Mesenchymal stem cell (in vitro differentiated cells and primary cell): ENCODE measurements around the gene HDAC4. TPM values are rescaled to one million over a fixed set of nuclear protein-coding genes. Genes with fewer than 3 reads are reported as not detected.

Experiments
- DNase-seq: peaks from one replicate; pipeline ENCODE4 v3.0.0-alpha.2; 2013
- H2AFZ ChIP-seq: one replicate; pipeline ENCODE4 v1.6.1; 2013; ENCODE audit warnings: low read depth, mild to moderate bottlenecking, control low read depth, inconsistent platforms, low read length, moderate library complexity
- H2AK5ac ChIP-seq: 2 replicates; pipeline ENCODE4 v1.6.1; 2013; ENCODE audit warnings: low read length, moderate library complexity, mild to moderate bottlenecking, inconsistent platforms; ENCODE audit not compliant: severe bottlenecking
- H2BK120ac ChIP-seq: one replicate; pipeline ENCODE4 v1.6.1; 2013; ENCODE audit warnings: low read depth, mild to moderate bottlenecking, inconsistent platforms, low read length, moderate library complexity
- H2BK12ac ChIP-seq, 2 experiments: one replicate each; pipeline ENCODE4 v1.6.1; 2013; ENCODE audit warnings: inconsistent platforms in 2 of 2, low read length in 2 of 2, mild to moderate bottlenecking in 2 of 2, moderate library complexity in 2 of 2, control low read depth in 1 of 2
- H2BK15ac ChIP-seq: one replicate; pipeline ENCODE4 v1.6.1; 2013; ENCODE audit warnings: mild to moderate bottlenecking, low read depth, inconsistent platforms; ENCODE audit not compliant: poor library complexity, severe bottlenecking
- H2BK5ac ChIP-seq: 2 replicates; pipeline ENCODE4 v1.6.1; 2013; ENCODE audit warnings: low read depth, mild to moderate bottlenecking, low read length, control low read depth, inconsistent platforms; ENCODE audit not compliant: poor library complexity, severe bottlenecking
- H3K14ac ChIP-seq, 2 experiments: one replicate each; pipeline ENCODE4 v1.6.1; 2013; ENCODE audit warnings: inconsistent platforms in 2 of 2, low read length in 2 of 2, control low read depth in 1 of 2, mild to moderate bottlenecking in 1 of 2, moderate library complexity in 1 of 2
- H3K18ac ChIP-seq, 2 experiments: one replicate each; pipeline ENCODE4 v1.6.1; 2013; ENCODE audit warnings: inconsistent platforms in 2 of 2, low read length in 2 of 2, control low read depth in 1 of 2, low read depth in 1 of 2, mild to moderate bottlenecking in 1 of 2
- H3K23ac ChIP-seq, 2 experiments: one replicate each; pipeline ENCODE4 v1.6.1; 2013; ENCODE audit warnings: inconsistent platforms in 2 of 2, low read length in 2 of 2, mild to moderate bottlenecking in 2 of 2, moderate library complexity in 2 of 2, control low read depth in 1 of 2
- H3K27ac ChIP-seq: 2 replicates; pipeline ENCODE4 v1.5.1; 2013; ENCODE audit warnings: mild to moderate bottlenecking, moderate library complexity, low read length, control low read depth, inconsistent platforms; ENCODE audit not compliant: poor library complexity, severe bottlenecking
- H3K27me3 ChIP-seq, 2 experiments: 2 replicates each; pipeline versions ENCODE4 v1.6.1 to v1.7.0; 2013; ENCODE audit warnings: low read length in 2 of 2, mild to moderate bottlenecking in 2 of 2, moderate library complexity in 2 of 2, control low read depth in 1 of 2, inconsistent platforms in 1 of 2; ENCODE audit not compliant: control insufficient read depth in 1 of 2, insufficient read depth in 1 of 2
- H3K36me3 ChIP-seq, 2 experiments: 2 replicates each; pipeline versions ENCODE4 v1.6.1 to v1.7.0; 2013; ENCODE audit warnings: low read length in 2 of 2, control low read depth in 1 of 2, inconsistent platforms in 1 of 2, low read depth in 1 of 2, mild to moderate bottlenecking in 1 of 2; ENCODE audit not compliant: insufficient read depth in 2 of 2, control insufficient read depth in 1 of 2
- H3K4ac ChIP-seq, 2 experiments: one replicate each; pipeline ENCODE4 v1.6.1; 2013; ENCODE audit warnings: inconsistent platforms in 2 of 2, low read length in 2 of 2, mild to moderate bottlenecking in 2 of 2, moderate library complexity in 2 of 2, control low read depth in 1 of 2, low read depth in 1 of 2
- H3K4me1 ChIP-seq: 2 replicates; pipeline ENCODE4 v1.6.1; 2013; ENCODE audit warnings: low read depth, low read length, control low read depth; ENCODE audit not compliant: control insufficient read depth, insufficient read depth
- H3K4me2 ChIP-seq: 2 replicates; pipeline ENCODE4 v1.6.1; 2013; ENCODE audit warnings: low read length, mild to moderate bottlenecking, inconsistent platforms; ENCODE audit not compliant: poor library complexity, severe bottlenecking
- H3K4me3 ChIP-seq, 2 experiments: 2 replicates each; pipeline versions ENCODE4 v1.5.1 to v1.7.0; 2013; ENCODE audit warnings: low read length in 2 of 2, mild to moderate bottlenecking in 2 of 2, control low read depth in 1 of 2, low read depth in 1 of 2; ENCODE audit not compliant: insufficient read depth in 1 of 2
- H3K79me1 ChIP-seq: replicated peaks from 2 replicates; pipeline ENCODE4 v1.6.1; 2013; ENCODE audit warnings: mild to moderate bottlenecking, control low read depth, low read length, inconsistent platforms; ENCODE audit not compliant: poor library complexity, severe bottlenecking
- H3K9ac ChIP-seq: 2 replicates; pipeline ENCODE4 v1.7.0; 2013; ENCODE audit warnings: mild to moderate bottlenecking, low read length, moderate library complexity
- H3K9me3 ChIP-seq: 2 replicates; pipeline ENCODE4 v1.7.0; 2013; ENCODE audit warnings: mild to moderate bottlenecking, low read length; ENCODE audit not compliant: control insufficient read depth
- H4K8ac ChIP-seq: one replicate; pipeline ENCODE4 v1.6.1; 2013; ENCODE audit warnings: inconsistent platforms, mild to moderate bottlenecking, low read length, moderate library complexity
- H4K91ac ChIP-seq: one replicate; pipeline ENCODE4 v1.6.1; 2013; ENCODE audit warnings: mild to moderate bottlenecking, low read length, inconsistent platforms
- WGBS: methylation state at CpG from one replicate; pipeline ENCODE4 v1.1.7; 2013; ENCODE audit warnings: mixed read lengths; 5-methylcytosine and 5-hydroxymethylcytosine counted together
- small RNA-seq: library from polyadenylated mRNA; stranded (forward); fragments of <200 nt; extraction: miRNeasy Mini kit (QIAGEN cat#:217004); gene quantifications from one replicate; pipeline ENCODE3, GENCODE V24; 2013; ENCODE audit warnings: low read depth

HDAC4 gene

DNA sequence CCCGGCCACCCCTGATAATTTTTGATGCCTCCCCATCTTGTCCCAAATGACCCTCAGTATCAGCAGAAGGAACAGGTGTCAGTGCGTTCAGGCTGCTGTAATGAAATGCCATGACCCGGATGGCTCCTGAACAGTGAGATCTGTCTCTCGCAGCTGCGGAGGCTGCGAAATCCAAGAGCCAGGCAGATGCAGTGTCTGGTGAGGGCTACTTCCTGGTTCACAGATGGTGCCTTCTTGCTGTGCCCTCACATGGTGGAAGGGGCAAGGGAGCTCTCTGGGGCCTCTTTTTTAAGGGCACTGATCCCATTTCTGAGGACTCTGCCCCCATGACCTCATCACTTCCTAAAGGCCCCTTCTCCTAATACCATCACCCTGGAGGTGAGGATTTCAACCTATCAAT is 400.7 kb downstream of the HDAC4 start:
- H3K4ac ChIP-seq, result no peak overlapping the region
- 90% methylated on average over 6 of the region's 6 CpGs for WGBS
- peaks cover 5% of the 10 kb centered on the region for H3K4me1 ChIP-seq
- H2BK15ac ChIP-seq, result no peak overlapping the region
- peaks cover 8% of the 10 kb centered on the region in 2 experiments for H3K27me3 ChIP-seq
- peaks cover 8% of the 10 kb centered on the region for H3K9me3 ChIP-seq
- no peak overlapping the region for H3K4me3 ChIP-seq
- no peak overlapping the region for H2BK120ac ChIP-seq
- no peaks in the 10 kb centered on the region for H3K79me1 ChIP-seq
- H3K27ac ChIP-seq, result no peak overlapping the region
- H4K91ac ChIP-seq, result no peak overlapping the region
- no peak overlapping the region for H3K9ac ChIP-seq
- no peak overlapping the region for H3K14ac ChIP-seq
- H4K8ac ChIP-seq, result no peak overlapping the region
- no peak for DNase-seq
- H3K23ac ChIP-seq, result no peak overlapping the region
- no peak overlapping the region for H2AFZ ChIP-seq
- no peak overlapping the region for H2BK12ac ChIP-seq
- H3K18ac ChIP-seq, result no peak overlapping the region
- H3K4me2 ChIP-seq, result no peak overlapping the region
- no peak overlapping the region for H2BK5ac ChIP-seq
- no peaks in the 10 kb centered on the region for H3K36me3 ChIP-seq
- no peak overlapping the region for H2AK5ac ChIP-seq

GRCh38 chr2:238999291-238999741 is 401.5 kb downstream of the HDAC4 start:
- Histone ChIP-seq H3K14ac (no peak overlapping the region), H3K23ac (no peak overlapping the region), H3K27me3 (peaks cover 4 to 8% of the 10 kb centered on the region in 2 experiments), H3K18ac (no peak overlapping the region), H4K8ac (no peak overlapping the region), H3K9me3 (peaks cover 12% of the 10 kb centered on the region), H3K79me1 (no peaks in the 10 kb centered on the region), H4K91ac (no peak overlapping the region), H3K4ac (no peak overlapping the region), H2BK12ac (no peak overlapping the region), H3K36me3 (no peaks in the 10 kb centered on the region), H3K4me3 (no peak overlapping the region), H2AK5ac (no peak overlapping the region), H3K4me1 (peaks cover 5% of the 10 kb centered on the region), H2BK120ac (no peak overlapping the region), H3K9ac (no peak overlapping the region), H3K27ac (no peak overlapping the region), H2AFZ (no peak overlapping the region), H3K4me2 (no peak overlapping the region), H2BK5ac (no peak overlapping the region), H2BK15ac (no peak overlapping the region)
- WGBS, result 69% methylated on average over 10 of the region's 10 CpGs
- DNase-seq, result no peak

GRCh38 chr2:238998801-238999200 is 402.0 kb downstream of the HDAC4 start:
- no peaks in the 10 kb centered on the region for H3K36me3 ChIP-seq
- H2BK120ac ChIP-seq, result no peak overlapping the region
- peaks cover 5% of the 10 kb centered on the region for H3K4me1 ChIP-seq
- H4K8ac ChIP-seq, result no peak overlapping the region
- H3K9ac ChIP-seq, result no peak overlapping the region
- no peak overlapping the region for H3K14ac ChIP-seq
- H4K91ac ChIP-seq, result no peak overlapping the region
- H3K18ac ChIP-seq, result no peak overlapping the region
- DNase-seq, result no peak
- H2BK12ac ChIP-seq, result no peak overlapping the region
- H2AK5ac ChIP-seq, result no peak overlapping the region
- H3K23ac ChIP-seq, result no peak overlapping the region
- H2AFZ ChIP-seq, result no peak overlapping the region
- H3K9me3 ChIP-seq, result peaks cover 17% of the 10 kb centered on the region
- H3K4me2 ChIP-seq, result no peak overlapping the region
- no peak overlapping the region for H2BK5ac ChIP-seq
- H3K27me3 ChIP-seq, result peaks cover 0 to 8% of the 10 kb centered on the region in 2 experiments
- no peaks in the 10 kb centered on the region for H3K79me1 ChIP-seq
- H3K4me3 ChIP-seq, result no peak overlapping the region
- no peak overlapping the region for H3K4ac ChIP-seq
- no peak overlapping the region for H2BK15ac ChIP-seq
- H3K27ac ChIP-seq, result no peak overlapping the region
- WGBS, result 87% methylated on average over 6 of the region's 6 CpGs

Small RNAs within 50 kb of the gene (small RNA-seq; reads per million reads assigned to genes)
- gene MIR2467, result 63.6 reads per million, percentile 91 among the genes with 10 or more reads in this experiment
- not detected for gene MIR4269
- not detected for gene MIR4440
- gene MIR4441, result not detected
